B cell (primary cell): ENCODE measurements around the gene RNF4. TPM values are rescaled to one million over a fixed set of nuclear protein-coding genes. Genes with fewer than 3 reads are reported as not detected.

ENCODE experiments used
- ATAC-seq: fragments of 200-7000 bp; cut with Tn5 transposase; one replicate; pipeline ENCODE4 v1.10.0; 2021; ENCODE audit warnings: low read depth, mild to moderate bottlenecking, moderate number of reproducible peaks, moderate library complexity
- CTCF ChIA-PET: fragments of 350-600 bp; sonication (Branson Sonifier 250); formaldehyde crosslinking; loops from one replicate; lab custom pipeline; 2021; ENCODE audit warnings: antibody characterized with exemption, inconsistent platforms; lab: Charles Lee
- POLR2A ChIA-PET: fragments of 350-600 bp; sonication (Branson Sonifier 250); formaldehyde crosslinking; loops from one replicate; lab custom pipeline; 2021; ENCODE audit warnings: antibody characterized with exemption; lab: Charles Lee
- DNase-seq: peaks from one replicate; pipeline ENCODE4 v3.0.0; 2013
- H2AFZ ChIP-seq: 2 replicates; pipeline ENCODE4 v1.6.1; 2012; ENCODE audit warnings: mild to moderate bottlenecking, low read depth, low read length; ENCODE audit not compliant: insufficient read depth, poor library complexity, severe bottlenecking
- H3K27ac ChIP-seq, 2 donors: 1 replicate in 1 of 2; 2 replicates in 1 of 2; pipeline ENCODE4 v1.5.1; 2012 to 2013; ENCODE audit warnings: low read length in 2 of 2, mild to moderate bottlenecking in 2 of 2, moderate library complexity in 1 of 2
- H3K27me3 ChIP-seq, 4 experiments: fragments of 200-600 bp in 1 of 4; sonication (generic) in 1 of 4; replicated peaks in 1 of 4; 1 replicate in 2 of 4; 2 replicates in 2 of 4; pipeline versions ENCODE4 v1.6.1 to v1.7.0; 2013 to 2016; ENCODE audit warnings: low read length in 3 of 4, mild to moderate bottlenecking in 2 of 4, mixed read lengths in 1 of 4, moderate library complexity in 1 of 4; ENCODE audit not compliant: insufficient read depth in 4 of 4, control insufficient read depth in 3 of 4; ENCODE audit errors: control extremely low read depth in 1 of 4
- H3K36me3 ChIP-seq, 2 experiments: replicated peaks in 1 of 2; 1 replicate in 1 of 2; 2 replicates in 1 of 2; pipeline versions ENCODE4 v1.6.1 to v1.7.1; 2013; ENCODE audit warnings: low read length in 1 of 2; ENCODE audit not compliant: insufficient read depth in 2 of 2, control insufficient read depth in 1 of 2; ENCODE audit errors: control extremely low read depth in 1 of 2, extremely low read depth in 1 of 2
- H3K4me1 ChIP-seq, 2 donors: fragments of 200-600 bp in 1 of 2; sonication (generic) in 1 of 2; 1 replicate in 1 of 2; 2 replicates in 1 of 2; pipeline versions ENCODE4 v1.5.1 to v1.6.1; 2013 to 2017; ENCODE audit warnings: low read length in 2 of 2; ENCODE audit not compliant: control insufficient read depth in 2 of 2, insufficient read depth in 2 of 2
- H3K4me2 ChIP-seq: replicated peaks from 2 replicates; pipeline ENCODE3; 2012; ENCODE audit warnings: mild to moderate bottlenecking, low read depth, low read length; ENCODE audit not compliant: poor library complexity, severe bottlenecking
- H3K4me3 ChIP-seq, 5 experiments: fragments of 200-600 bp in 1 of 5; sonication (generic) in 1 of 5; 1 replicate in 3 of 5; 2 replicates in 2 of 5; pipeline versions ENCODE4 v1.5.1 to v1.7.0; 2011 to 2016; ENCODE audit warnings: low read length in 4 of 5, mild to moderate bottlenecking in 4 of 5, low read depth in 2 of 5, control low read depth in 1 of 5, moderate library complexity in 1 of 5; ENCODE audit not compliant: insufficient read depth in 1 of 5; ENCODE audit errors: control extremely low read depth in 1 of 5, extremely low read depth in 1 of 5
- H3K79me2 ChIP-seq: fragments of 200-600 bp; sonication (generic); one replicate; pipeline ENCODE4 v1.6.0; 2016; ENCODE audit warnings: low read length; ENCODE audit not compliant: control insufficient read depth, insufficient read depth
- H3K9ac ChIP-seq: fragments of 200-600 bp; sonication (generic); 2 replicates; pipeline ENCODE4 v1.6.1; 2017; ENCODE audit warnings: mild to moderate bottlenecking, low read length, moderate library complexity
- H3K9me3 ChIP-seq, 3 donors: one replicate each; pipeline versions ENCODE4 v1.6.1 to v1.7.1; 2013; ENCODE audit warnings: low read length in 2 of 3; ENCODE audit not compliant: control insufficient read depth in 2 of 3, insufficient read depth in 1 of 3; ENCODE audit errors: control extremely low read depth in 1 of 3
- H4K20me1 ChIP-seq: 2 replicates; pipeline ENCODE4 v1.6.0; 2012; ENCODE audit warnings: mild to moderate bottlenecking, low read length; ENCODE audit not compliant: insufficient read depth, control insufficient read depth, poor library complexity, severe bottlenecking
- H3K27ac Mint-ChIP-seq: one replicate; pipeline ENCODE4 v1.8.0; 2021; ENCODE audit warnings: mixed read lengths
- H3K27me3 Mint-ChIP-seq: one replicate; pipeline ENCODE4 v1.8.0; 2021; ENCODE audit warnings: mixed read lengths
- H3K4me1 Mint-ChIP-seq: one replicate; pipeline ENCODE4 v1.8.0; 2021; ENCODE audit warnings: mixed read lengths
- H3K4me3 Mint-ChIP-seq: one replicate; pipeline ENCODE4 v1.8.0; 2021; ENCODE audit warnings: mixed read lengths
- H3K9me3 Mint-ChIP-seq: one replicate; pipeline ENCODE4 v1.8.0; 2022; ENCODE audit warnings: mixed read lengths; ENCODE audit not compliant: insufficient read depth
- CTCF ChIP-seq: fragments of 200-600 bp; IDR thresholded peaks from one replicate; pipeline ENCODE4 v1.8.0; 2022; ENCODE audit warnings: antibody characterized with exemption, mild to moderate bottlenecking
- EZH2 ChIP-seq: IDR thresholded peaks from 2 replicates; pipeline ENCODE4 v1.6.1; 2012; ENCODE audit warnings: borderline replicate concordance, low read depth, mild to moderate bottlenecking, moderate library complexity, low read length; ENCODE audit not compliant: insufficient read depth, poor library complexity, severe bottlenecking
- WGBS: methylation state at CpG from one replicate; pipeline ENCODE4 v1.1.5; 2013; ENCODE audit warnings: missing lambda C conversion rate; ENCODE audit not compliant: insufficient coverage; 5-methylcytosine and 5-hydroxymethylcytosine counted together
- intact Hi-C: fragments of 100-400 bp; cut with micrococcal nuclease; formaldehyde crosslinking; loops from one replicate; pipeline ENCODE4 v1.10.0; 2022
- polyA plus RNA-seq: library from polyadenylated mRNA; depleted of rRNA; stranded (reverse); fragments of >200 nt; gene quantifications from 2 replicates; pipeline ENCODE4 v1.2.3, GENCODE V29; 2012
- total RNA-seq, 2 donors: library from RNA; stranded (reverse); fragments of 120-200 nt in 1 of 2; gene quantifications; 1 replicate in 1 of 2; 2 replicates in 1 of 2; pipeline versions ENCODE4 v1.2.3 to v1.2.4, GENCODE V29; 2013 to 2022

RNF4 gene
- total and polyA plus RNA-seq, 2 donors (not counting 1 experiment from before 2014, with no cell fraction given), result 61.8 to 95.2 TPM

- POLR2A ChIA-PET, result interaction anchor here (0.6 kb wide), 1 partner anchor 8 kb away, joined by 5 read pairs; no protein-coding TSS in a partner anchor
- TF ChIP-seq EZH2, result no peak
- TF ChIP-seq CTCF, result no peak
- Histone ChIP-seq H3K4me1 (peaks cover 0 to 7% of the 10 kb centered on the region in 2 donors), H3K36me3 (no peaks in the 10 kb centered on the region), H3K79me2 (no peaks in the 10 kb centered on the region), H3K27ac (no peak overlapping the region), H3K9ac (no peak overlapping the region), H4K20me1 (no peaks in the 10 kb centered on the region), H2AFZ (no peak overlapping the region), H3K9me3 (peaks cover 0 to 3% (median 0%) of the 10 kb centered on the region in 3 donors), H3K4me3 (no peak overlapping the region), H3K27me3 (no peaks in the 10 kb centered on the region), H3K4me2 (no peak overlapping the region)
- CTCF ChIA-PET, result no interaction called here
- no peak overlapping the region for H3K4me3 Mint-ChIP-seq
- H3K4me1 Mint-ChIP-seq, result peaks cover 5% of the 10 kb centered on the region
- H3K27ac Mint-ChIP-seq, result no peak overlapping the region
- no peak for DNase-seq
- no peaks in the 10 kb centered on the region for H3K9me3 Mint-ChIP-seq
- intact Hi-C loops, result no loop called here
- 94% methylated on average over 19 of the region's 25 CpGs for WGBS
- ATAC-seq, result no peak
- H3K27me3 Mint-ChIP-seq, result no peaks in the 10 kb centered on the region
Measured at GRCh38 chr4:2437475-2438215, 31.3 kb upstream of the RNF4 start.
